Effector CD4-positive, alpha-beta T cell (primary cell): Measurements from ENCODE around the gene DNAH3.

Source experiments
- DNase-seq: peaks from one replicate; pipeline ENCODE4 v3.0.0-alpha.2; 2020

The DNAH3 gene

DNA sequence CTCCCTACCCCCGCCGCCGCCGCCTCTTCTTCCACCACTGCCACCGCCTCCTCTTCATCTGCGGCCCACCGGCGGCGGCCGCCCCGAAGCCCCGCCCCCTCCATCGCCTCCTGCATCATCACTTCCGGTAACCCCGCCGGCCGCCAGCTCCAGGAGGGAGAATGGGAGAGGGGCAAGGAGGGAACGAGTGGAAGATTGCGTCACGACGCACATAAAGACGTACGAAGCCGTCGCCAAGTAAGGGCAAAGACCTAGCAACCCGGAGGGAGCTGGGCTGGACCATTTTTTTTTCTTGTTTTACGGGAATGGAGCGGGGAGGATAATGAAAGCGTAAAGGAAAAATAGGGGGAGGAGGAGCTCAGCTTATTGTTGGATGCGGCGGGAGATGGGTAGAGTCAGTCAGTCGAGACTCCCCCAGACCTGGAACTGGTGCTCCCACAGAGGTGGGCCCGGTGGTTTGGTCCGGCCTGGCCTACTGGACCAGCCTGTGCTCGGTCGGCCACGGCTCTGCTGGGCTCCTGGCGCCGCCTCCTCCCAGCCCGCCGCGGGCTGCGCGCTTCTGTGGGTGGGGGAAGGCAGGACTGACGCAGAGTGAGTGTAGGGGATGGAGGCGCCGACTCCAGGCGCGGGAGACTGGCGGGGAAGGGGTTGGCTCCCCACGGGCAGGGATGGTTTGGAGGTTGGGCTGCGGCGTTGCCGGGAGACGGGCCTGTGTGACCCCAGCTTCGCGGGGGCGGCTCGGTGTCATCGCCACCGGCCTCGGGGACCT, 250.2 kb downstream of the DNAH3 start, which contains the start of the genes DCUN1D3 and LYRM1:
DCUN1D3 (minus strand) TSS at position 60 of the 769 bp plus-strand sequence. CDS start 37,820 bp downstream, outside the sequence.
LYRM1 (plus strand) TSS at position 473 of the 769 bp plus-strand sequence. CDS start 14,785 bp downstream, outside the sequence.
- peak; percentile 78 for DNase-seq

- no peak for DNase-seq
These were observed 251.0 kb downstream of the DNAH3 start for GRCh38 chr16:20899477-20900298.

DNA sequence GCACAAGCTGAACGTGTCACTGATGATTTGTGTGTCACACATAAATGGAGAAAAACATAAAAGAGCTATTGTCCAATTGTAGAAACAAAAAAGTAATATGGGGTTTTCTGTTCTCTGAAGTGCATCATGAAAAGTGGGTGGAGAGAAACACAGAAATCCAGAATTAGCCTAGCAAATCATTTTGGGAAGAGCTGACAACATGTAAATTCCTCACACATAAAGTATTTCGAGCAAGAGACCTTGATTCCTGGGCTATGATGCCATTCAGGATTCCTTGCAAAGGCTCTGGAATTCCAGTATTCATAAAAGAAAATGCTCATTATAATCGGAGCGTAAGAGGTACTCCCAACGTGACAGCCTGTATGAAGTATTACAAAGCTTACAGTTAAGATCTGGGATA, 251.6 kb downstream of the DNAH3 start:
- no peak for DNase-seq

DNA sequence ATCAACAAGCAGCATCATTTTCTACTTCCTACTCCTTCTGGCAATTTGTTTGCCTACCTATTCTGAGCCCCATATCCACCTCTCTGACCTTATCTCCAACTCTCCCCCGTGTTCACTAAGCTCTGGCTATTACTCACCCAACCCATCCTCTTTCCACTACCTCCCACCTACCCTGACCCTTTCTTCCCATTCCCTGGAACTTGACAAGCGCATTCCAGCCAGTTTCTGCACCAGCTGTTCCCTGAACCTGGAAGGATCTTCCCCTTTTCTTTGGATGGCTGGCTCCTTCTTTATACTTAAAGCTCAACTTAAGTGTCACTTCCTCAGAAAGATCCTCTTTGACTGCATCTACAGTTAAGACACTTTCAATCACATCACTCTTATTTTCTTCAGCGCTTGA, 252.7 kb downstream of the DNAH3 start:
- DNase-seq = no peak

- DNase-seq = no peak
These were observed 253.3 kb downstream of the DNAH3 start for GRCh38 chr16:20897253-20897897.

GRCh38 chr16:20894388-20894787, 256.3 kb downstream of the DNAH3 start:
- no peak for DNase-seq

DNA sequence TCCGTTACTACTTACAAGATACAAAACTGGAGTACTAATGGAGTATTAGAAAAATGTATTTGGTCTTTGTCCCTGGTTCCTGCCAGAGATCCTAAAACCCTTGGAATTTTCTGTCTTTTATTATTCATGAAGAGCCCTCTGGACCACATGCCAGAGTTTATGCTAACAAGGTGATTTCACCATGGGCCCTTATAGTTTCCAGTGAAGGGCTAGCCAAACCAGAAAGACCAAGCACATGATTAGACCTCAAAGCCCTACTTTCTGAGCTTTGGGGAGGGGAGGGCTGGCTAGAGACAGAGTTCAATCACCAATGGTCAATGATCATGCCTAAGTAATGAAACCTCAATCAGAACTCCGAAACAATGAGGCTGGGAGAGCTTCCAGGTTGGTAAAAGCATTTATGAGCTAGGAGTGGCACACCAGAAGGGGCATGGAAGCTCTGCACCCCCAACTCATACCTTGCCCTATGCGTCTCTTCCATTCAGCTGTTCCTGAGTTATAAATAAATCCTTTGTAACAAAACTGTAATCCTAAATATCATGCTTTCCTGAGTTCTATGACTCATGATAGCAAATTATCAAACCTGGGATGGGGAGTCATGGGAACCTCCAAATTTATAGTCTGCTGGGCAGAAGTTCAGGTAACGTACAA, 260.9 kb downstream of the DNAH3 start:
- no peak for DNase-seq

DNA sequence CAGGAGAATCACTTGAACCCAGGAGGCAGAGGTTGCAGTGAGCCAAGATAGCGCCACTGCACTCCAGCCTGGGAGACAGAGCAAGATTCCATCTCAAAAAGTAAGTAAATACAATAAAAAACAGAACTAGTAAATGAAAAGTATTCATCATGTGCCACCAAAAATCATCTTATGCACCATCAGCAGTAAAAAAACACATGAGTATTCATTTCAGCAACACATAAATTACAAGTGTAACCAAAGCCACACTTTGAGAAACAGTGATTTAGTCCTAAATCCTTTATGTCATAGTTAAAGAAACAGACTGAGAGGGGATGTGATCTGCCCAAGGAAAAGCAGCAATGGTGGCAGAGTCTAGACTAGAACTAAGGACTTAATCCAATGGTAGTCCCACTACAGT, 263.4 kb downstream of the DNAH3 start:
- no peak for DNase-seq

- DNase-seq = no peak
These were observed 264.3 kb downstream of the DNAH3 start for GRCh38 chr16:20886320-20886719.

DNA sequence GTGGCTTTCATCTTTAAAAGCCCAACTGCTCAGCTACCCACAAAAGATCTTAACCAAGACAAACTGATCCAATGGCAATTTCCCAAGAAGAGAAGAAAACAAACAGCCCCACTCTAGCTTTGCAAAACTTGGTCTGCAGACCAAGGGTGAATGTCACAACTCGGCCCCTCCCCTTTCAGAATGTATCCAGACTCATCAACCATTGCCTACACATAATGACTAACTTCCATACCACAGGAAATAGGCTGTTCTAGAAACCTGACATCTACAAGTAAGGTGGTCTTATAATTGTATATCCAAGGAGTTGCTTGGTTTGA, 266.4 kb downstream of the DNAH3 start:
- no peak for DNase-seq

- DNase-seq = no peak
These were observed 266.9 kb downstream of the DNAH3 start for GRCh38 chr16:20883554-20884239.
